NB4 (cell line): ENCODE measurements around the gene SFXN5.

Experiments
- DNase-seq: peaks from one replicate; pipeline ENCODE4 v3.0.0; 2010; ENCODE audit warnings: low read depth
- H3K4me3 ChIP-seq: one replicate; pipeline ENCODE4 v1.5.1; 2011; ENCODE audit warnings: mild to moderate bottlenecking, low read depth, low read length, moderate library complexity
- MYC ChIP-seq: IDR thresholded peaks from 2 replicates; pipeline ENCODE4 v1.6.1; 2011; ENCODE audit warnings: low read depth, low read length
- POLR2A ChIP-seq: IDR thresholded peaks from 2 replicates; pipeline ENCODE4 v1.6.1; 2011; ENCODE audit warnings: mild to moderate bottlenecking; ENCODE audit not compliant: insufficient read length; ENCODE audit errors: extremely low read depth
- TF ChIP-seq, protein P1 (sequence below): IDR thresholded peaks from one replicate; pipeline ENCODE4 v1.5.1; 2012; ENCODE audit warnings: low read depth, low read length
- TF ChIP-seq, protein P2 (sequence below): IDR thresholded peaks from 2 replicates; pipeline ENCODE4 v1.6.1; 2011; ENCODE audit warnings: low read depth, low read length

Gene SFXN5

DNA sequence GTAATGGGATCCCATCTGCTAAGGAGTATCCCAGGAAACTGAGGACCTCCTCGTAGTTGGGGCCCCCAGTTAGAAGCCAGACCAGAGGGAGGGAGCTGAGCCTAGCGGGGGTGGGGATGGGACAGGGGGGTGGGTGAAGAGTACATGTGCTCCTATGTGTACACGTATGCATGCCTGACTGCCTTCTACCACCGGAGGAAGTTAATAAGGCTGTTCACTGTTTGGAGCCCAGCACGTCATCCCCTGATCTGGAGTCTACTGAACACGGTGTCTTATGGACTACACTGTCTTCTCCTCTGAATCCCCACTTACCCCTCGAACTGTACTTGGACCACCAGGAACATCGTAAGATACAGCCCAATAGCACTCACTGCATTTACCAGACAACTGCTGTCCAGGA, 68.5 kb downstream of the SFXN5 start:
- TF ChIP-seq, protein P1, sequence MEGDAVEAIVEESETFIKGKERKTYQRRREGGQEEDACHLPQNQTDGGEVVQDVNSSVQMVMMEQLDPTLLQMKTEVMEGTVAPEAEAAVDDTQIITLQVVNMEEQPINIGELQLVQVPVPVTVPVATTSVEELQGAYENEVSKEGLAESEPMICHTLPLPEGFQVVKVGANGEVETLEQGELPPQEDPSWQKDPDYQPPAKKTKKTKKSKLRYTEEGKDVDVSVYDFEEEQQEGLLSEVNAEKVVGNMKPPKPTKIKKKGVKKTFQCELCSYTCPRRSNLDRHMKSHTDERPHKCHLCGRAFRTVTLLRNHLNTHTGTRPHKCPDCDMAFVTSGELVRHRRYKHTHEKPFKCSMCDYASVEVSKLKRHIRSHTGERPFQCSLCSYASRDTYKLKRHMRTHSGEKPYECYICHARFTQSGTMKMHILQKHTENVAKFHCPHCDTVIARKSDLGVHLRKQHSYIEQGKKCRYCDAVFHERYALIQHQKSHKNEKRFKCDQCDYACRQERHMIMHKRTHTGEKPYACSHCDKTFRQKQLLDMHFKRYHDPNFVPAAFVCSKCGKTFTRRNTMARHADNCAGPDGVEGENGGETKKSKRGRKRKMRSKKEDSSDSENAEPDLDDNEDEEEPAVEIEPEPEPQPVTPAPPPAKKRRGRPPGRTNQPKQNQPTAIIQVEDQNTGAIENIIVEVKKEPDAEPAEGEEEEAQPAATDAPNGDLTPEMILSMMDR: no peak
- no peak for TF ChIP-seq MYC
- TF ChIP-seq, protein P2, sequence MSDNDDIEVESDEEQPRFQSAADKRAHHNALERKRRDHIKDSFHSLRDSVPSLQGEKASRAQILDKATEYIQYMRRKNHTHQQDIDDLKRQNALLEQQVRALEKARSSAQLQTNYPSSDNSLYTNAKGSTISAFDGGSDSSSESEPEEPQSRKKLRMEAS: no peak
- no peak for TF ChIP-seq POLR2A
- no peak for DNase-seq
- no peak overlapping the region for H3K4me3 ChIP-seq

DNA sequence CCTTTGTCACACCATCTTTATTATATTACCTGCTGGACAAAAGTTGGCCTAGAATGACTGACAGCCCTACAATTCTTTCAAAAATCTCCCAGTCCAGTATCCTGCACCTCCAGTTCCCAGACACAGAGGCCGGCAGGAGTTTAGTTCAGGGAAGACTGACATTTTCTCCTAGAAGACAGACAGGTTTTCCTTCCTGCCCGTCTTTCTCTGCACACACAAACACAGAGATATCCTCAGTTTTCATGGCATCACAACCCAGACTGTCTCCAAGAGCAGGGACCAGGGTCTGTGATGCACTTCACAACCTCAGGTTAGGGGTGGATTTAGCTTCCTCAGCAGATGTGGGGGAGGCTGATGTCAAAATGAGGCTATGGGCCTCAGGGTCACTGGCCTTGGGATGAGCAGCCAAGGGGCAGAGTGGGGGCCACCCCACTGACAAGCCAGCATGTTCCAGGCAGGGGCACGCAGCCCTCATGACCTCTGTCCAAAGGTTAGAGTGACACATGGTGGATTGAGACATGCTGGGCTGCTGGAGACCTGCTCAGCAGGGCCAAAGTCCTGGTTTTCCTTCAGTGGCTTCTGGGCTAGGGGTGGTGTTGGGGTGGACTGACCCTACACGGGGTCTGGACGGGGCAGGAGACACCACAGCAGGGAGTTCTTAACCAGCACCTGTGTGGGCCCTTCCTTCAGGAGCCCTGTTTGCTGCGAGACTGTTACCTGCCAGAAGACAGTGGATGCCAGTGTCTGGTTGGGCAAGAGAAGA, 70.5 kb downstream of the SFXN5 start:
- no peak overlapping the region for H3K4me3 ChIP-seq
- TF ChIP-seq, protein P2: no peak
- TF ChIP-seq POLR2A (no peak), MYC (no peak)
- TF ChIP-seq, protein P1: no peak
- no peak for DNase-seq

DNA sequence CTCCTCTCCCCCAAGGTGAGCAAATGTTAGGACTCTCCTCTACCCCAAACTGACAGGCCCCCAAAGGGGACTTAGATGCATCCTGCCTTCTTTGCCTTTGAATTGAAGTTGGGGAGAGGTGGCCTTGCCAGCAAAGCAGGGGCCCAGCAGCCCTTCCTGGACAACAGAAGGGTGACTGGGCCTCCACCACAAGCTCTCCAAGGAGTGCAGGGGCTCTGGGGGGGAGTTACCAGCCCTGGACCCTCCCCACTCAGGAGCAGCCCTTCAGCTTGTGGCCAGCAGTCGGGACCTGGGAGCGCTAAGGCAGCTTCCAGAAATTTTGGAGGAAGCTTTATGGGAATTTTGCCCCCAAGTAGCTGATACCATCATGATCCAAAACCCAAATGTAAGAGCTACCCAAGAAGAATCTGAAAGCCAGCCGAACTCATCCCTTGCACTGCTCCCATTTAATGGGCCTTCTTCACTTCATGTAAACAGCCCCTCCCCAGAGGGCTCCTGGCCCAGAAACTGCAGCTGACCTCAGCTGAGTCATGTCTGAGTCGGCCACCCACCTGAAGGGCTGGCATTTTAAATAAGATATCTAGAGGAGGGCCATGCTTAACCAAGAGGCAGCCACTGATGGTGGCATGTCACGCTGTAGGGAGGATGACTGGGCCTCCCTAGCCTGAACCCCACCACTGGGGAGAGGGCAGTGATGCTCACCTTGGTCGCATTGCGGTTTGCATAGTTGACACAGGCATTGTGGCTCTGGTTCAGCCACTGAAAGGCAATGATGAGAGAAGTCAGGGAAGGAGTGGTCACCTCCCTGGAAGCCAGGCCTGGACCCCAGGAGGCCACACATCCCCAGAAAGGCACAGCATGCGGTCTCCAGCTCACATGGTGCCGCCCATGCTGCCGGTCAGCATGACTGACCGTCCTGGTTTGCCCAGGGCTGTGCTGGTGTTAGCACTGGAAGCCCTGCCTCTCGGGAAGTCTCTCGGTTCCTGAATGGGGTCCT, 71.5 kb downstream of the SFXN5 start:
- no peak overlapping the region for H3K4me3 ChIP-seq
- TF ChIP-seq MYC: no peak
- TF ChIP-seq, protein P2: no peak
- no peak for TF ChIP-seq POLR2A
- TF ChIP-seq, protein P1: no peak
- DNase-seq: no peak

DNA sequence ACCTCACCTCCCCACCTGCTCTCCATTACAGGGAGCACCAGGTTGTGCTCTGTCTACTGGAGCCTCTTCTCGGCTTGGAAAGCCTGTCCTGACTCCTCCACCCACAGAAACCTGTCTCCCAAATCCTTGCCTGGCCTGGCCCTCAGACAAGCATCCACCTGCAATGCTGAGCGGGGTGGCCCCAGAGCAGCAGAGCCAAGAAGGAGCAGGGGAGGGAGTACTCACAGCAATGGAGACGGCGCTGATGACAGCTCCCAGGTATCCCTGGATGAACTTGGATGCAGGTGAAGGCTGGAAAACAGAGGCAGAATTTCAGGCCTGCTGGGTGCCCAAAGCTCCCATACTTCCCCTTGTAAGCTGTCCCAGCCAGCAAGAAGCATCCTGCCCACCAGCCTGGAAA, 72.8 kb downstream of the SFXN5 start:
- H3K4me3 ChIP-seq: no peak overlapping the region
- no peak for DNase-seq
- TF ChIP-seq, protein P2: no peak
- TF ChIP-seq, protein P1: no peak
- TF ChIP-seq MYC (no peak), POLR2A (no peak)

DNA sequence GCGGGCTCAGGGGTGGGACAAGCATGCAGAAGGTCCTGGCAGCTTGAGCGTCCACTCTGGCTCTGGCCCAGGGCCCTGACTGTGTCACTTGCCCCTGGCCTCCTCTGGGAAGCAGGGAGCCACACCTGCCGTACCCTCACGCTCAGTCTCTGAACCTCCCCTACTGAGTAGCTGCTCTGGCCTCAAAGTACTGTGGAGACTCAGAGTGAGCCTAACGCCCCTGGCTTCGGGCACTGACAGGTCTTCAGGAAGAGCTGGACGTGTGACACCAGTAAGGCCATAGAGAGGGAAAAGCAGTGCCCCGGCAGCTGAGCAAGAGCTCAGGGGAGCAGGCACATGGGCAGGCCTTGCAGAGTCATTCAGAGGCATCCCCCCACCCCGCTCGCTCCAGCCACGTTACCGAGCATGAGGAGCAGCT, 73.3 kb downstream of the SFXN5 start:
- TF ChIP-seq, protein P1: no peak
- TF ChIP-seq POLR2A: no peak
- TF ChIP-seq MYC: no peak
- TF ChIP-seq, protein P2: no peak
- no peak for DNase-seq
- H3K4me3 ChIP-seq: no peak overlapping the region
